ENCODE results near the gene INS. TPM values are rescaled to one million over a fixed set of nuclear protein-coding genes. Genes with fewer than 3 reads are reported as not detected.

The INS gene
- total and polyA plus RNA-seq, 2 of the 8 experiments (the other 6 are each of a cell fraction or from before 2014, with no cell fraction given), result not detected

DNA sequence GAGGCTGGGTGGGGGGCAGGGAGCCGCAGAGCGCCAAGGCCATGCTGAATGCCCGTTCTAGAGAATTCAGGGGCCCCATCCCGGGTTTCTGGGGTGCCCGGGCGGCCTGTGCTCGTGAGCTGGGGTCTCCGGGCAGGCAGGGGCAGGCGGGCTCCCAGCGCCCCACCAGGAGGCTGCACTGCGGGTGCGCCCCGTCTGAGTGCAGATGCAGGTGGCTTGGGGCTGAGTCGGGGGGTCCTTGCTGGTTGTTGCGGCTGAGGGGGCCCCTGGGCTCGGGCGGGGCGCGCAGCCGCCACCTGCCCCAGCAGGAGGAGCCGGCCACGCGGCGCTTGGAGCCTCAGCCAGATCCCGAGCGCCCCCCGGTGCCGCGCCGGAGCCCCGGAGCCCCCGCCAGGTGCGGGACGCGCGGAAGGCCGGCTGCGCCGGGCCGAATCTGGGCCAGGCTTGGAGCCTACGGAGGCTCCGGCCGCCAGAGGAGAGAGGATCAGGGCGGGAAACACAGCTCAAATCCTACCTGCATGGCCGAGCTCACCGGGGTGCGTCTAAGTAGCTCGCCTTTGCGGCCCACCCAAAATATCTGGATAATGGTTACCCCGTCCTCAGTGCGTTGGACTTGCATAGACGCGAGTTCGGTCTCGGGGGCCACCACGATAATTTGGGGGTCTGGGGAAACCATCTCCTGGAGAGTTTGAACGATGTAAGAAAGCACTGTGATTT lies 21.2 kb downstream of the INS start (continued):
- TF ChIP-seq JUND (IDR thresholded peaks at IDR 0.05; ENCODE audit: low read length) (no peak), CBX5 (IDR thresholded peaks at IDR 0.05; ENCODE audit: low read depth, low read length) (no peak), TEAD4 (IDR thresholded peaks at IDR 0.05; ENCODE audit: low read depth, low read length) (no peak), CTCF (IDR thresholded peaks at IDR 0.05; ENCODE audit: control extremely low read depth in 1 of 3, insufficient read depth in 1 of 3, low read depth in 1 of 3, low read length in 3 of 3) (0 out of 4 replicates have a peak, but pooled peaks of 1 of the 3 experiments have one; percentile 18), EP300 (IDR thresholded peaks at IDR 0.05; ENCODE audit: borderline replicate concordance in 1 of 2, low read depth in 2 of 2, low read length in 2 of 2) (no peak), RXRA (IDR thresholded peaks at IDR 0.05; ENCODE audit: insufficient read depth, low read depth, low read length) (no peak), EGR1 (IDR thresholded peaks at IDR 0.05; ENCODE audit: borderline replicate concordance, low read depth, low read length) (no peak), SIRT6 (IDR thresholded peaks at IDR 0.05; ENCODE audit: low read length) (no peak), BRCA1 (IDR thresholded peaks at IDR 0.05; ENCODE audit: low read depth, low read length) (no peak), SUZ12 (IDR thresholded peaks at IDR 0.05; ENCODE audit: low read length) (peak; percentile 88), CTBP2 (IDR thresholded peaks at IDR 0.05; ENCODE audit: borderline replicate concordance, insufficient read depth, insufficient read length, low read length) (peak; percentile 35), RAD21 (IDR thresholded peaks at IDR 0.05 in 1 of 2, conservative IDR thresholded peaks at IDR 0.05 in 1 of 2; ENCODE audit: low read depth in 2 of 2, low read length in 2 of 2) (no peak; a peak in 1 of 4 replicates)
- TF ChIP-seq, protein P1, sequence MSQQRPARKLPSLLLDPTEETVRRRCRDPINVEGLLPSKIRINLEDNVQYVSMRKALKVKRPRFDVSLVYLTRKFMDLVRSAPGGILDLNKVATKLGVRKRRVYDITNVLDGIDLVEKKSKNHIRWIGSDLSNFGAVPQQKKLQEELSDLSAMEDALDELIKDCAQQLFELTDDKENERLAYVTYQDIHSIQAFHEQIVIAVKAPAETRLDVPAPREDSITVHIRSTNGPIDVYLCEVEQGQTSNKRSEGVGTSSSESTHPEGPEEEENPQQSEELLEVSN (IDR thresholded peaks at IDR 0.05), result peak; percentile 26

All from H1 (cell line).